ENCODE measurements around the gene ARHGAP9.
"Not testable (repeated sequence)": the region's sequence is repeated elsewhere in the genome, so short reads cannot be mapped to it uniquely, and the experiment has no call there.

Gene ARHGAP9

DNA sequence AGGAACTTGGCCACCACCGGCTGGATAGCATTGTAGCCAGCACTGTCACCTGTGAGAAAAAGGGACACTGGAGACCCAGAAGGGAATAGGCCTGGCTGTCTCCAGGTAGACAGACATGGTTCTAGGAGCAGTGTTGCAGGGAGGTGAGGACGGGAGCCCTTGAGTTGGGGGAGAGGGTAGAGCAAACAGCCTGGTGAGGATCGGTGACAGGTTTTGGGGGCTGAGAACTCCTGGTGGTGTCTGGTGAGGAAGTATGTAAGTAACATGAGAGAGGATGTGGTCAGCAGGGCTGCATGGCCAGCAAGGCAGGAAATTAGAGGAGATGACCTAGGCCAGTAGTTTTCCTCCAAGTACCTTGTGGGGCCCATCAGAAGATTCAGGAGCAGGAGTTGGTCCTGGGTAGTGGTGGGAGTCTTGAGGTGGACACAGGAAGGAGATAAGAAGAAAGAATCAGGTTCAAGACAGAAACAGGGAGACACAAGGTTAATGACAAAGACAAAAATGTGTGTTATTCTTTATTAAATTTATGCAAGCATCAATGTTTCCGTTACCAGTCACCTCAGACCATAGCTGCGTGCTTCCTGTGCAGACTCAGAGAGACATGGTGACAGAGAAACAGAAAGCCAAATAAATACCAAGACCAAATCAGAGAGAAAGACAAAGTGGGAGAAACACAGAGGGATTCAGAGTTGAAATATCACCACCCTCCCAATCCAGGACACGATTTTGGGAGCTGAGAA, at the start of gene ARHGAP9:
Gene ARHGAP9 (minus strand): TSS at position 491 of the 740 bp plus-strand sequence. CDS start 460 bp downstream, at position 31.
- no peak for FAIRE-seq

DNA sequence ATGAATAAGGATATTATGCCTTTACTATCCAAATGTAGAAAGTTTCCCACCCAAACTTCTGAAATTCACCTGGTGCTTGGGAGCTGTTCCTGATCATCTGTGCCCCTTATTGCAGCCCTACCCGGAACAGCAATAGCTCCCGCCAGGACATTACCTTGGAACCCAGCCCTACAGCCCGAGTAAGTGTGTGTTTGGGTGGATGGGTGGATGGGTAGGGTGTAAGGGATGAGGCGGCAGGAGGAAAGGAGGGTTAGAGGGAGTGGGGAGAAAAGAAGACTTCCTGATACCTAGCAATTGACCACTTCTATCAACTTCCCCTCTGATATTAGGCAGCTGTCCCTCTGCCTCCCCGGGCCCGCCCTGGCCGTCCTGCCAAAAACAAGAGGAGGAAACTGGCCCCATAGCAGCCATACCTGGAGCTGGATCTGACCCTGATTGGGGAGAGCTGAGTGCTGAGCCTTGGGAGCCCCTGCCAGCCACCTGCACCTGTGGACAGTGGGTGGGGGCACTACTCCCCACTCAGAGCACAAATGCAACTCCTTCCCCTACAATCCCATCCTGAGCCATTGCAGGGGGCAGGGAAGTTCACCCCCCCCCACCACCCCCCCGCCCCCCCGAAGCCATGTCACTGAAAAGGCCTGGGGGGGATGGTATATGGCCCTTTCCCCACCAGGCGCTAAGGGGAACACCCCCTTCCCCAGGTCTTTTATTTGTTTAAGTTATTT, 49.3 kb upstream of the ARHGAP9 start:
- FAIRE-seq: no peak

DNA sequence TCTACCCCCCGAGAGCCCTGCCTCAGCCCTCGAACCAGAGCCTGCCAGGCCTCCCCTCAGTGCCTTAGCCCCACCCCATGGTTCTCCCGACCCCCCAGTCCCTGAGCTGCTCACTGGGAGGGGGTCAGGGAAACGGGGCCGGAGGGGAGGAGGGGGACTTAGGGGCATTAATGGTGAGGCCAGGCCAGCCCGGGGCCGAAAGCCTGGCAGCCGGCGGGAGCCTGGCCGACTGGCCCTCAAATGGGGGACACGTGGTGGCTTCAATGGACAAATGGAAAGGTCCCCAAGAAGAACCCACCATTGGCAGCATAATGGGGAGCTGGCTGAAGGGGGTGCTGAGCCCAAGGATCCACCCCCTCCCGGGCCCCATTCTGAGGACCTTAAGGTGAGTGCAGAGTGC, 48.5 kb upstream of the ARHGAP9 start:
- FAIRE-seq: no peak

DNA sequence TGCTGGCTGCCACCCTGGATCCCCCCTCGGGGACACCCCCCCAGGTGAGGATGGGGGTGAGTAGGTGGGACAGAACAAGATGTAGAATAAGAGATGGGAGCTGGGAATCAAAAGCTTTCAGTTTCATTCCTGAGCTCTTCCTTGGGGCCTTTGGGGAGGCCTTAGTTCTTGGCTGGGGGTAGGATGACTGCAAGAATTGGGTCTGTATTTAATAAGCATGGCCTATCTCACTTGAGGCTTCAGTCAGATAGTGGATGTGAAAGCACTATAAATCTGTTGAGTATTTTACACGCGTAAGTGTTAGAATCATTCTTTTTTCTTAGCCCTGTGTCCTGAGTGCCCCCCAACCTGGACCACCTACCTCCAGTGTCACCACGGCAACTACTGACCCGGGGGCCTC, 47.5 kb upstream of the ARHGAP9 start:
- no peak for FAIRE-seq

DNA sequence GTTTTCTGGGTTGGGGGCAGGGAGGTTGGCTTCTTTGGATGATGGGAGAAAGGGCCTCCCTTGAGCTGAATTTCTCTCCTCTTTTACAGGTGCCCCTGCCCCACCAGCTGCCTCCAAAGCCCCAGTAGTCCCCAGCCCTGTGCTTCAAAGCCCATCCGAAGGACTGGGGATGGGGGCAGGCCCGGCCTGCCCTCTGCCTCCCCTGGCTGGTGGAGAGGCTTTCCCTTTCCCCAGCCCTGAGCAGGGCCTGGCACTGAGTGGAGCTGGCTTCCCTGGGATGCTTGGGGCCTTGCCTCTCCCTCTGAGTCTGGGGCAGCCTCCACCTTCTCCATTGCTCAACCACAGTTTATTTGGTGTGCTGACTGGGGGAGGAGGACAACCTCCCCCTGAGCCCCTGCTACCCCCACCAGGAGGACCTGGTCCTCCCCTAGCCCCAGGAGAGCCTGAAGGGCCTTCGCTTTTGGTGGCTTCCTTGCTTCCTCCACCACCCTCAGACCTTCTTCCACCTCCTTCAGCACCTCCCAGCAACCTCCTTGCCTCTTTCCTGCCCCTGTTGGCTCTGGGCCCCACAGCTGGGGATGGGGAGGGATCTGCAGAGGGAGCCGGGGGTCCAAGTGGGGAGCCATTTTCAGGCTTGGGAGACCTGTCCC, 46.9 kb upstream of the ARHGAP9 start:
- FAIRE-seq: no peak

DNA sequence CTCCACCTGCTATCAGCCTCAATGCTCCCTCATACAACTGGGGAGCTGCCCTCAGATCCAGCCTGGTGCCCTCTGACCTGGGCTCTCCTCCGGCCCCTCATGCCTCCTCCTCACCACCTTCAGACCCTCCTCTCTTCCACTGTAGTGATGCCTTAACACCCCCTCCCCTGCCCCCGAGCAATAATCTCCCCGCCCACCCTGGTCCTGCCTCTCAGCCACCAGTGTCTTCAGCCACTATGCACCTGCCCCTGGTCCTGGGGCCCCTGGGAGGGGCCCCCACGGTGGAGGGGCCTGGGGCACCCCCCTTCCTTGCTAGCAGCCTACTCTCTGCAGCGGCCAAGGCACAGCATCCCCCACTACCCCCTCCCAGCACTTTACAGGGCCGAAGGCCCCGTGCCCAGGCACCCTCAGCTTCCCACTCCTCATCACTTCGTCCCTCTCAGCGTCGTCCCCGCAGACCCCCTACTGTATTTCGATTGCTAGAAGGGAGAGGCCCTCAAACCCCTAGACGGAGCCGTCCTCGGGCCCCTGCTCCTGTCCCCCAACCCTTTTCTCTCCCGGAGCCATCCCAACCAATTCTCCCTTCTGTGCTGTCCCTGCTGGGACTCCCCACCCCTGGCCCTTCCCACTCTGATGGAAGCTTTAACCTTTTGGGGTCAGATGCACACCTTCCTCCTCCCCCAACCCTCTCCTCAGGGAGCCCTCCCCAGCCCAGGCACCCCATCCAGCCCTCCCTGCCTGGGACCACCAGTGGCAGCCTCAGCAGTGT, 46.1 kb upstream of the ARHGAP9 start:
- FAIRE-seq: no peak

DNA sequence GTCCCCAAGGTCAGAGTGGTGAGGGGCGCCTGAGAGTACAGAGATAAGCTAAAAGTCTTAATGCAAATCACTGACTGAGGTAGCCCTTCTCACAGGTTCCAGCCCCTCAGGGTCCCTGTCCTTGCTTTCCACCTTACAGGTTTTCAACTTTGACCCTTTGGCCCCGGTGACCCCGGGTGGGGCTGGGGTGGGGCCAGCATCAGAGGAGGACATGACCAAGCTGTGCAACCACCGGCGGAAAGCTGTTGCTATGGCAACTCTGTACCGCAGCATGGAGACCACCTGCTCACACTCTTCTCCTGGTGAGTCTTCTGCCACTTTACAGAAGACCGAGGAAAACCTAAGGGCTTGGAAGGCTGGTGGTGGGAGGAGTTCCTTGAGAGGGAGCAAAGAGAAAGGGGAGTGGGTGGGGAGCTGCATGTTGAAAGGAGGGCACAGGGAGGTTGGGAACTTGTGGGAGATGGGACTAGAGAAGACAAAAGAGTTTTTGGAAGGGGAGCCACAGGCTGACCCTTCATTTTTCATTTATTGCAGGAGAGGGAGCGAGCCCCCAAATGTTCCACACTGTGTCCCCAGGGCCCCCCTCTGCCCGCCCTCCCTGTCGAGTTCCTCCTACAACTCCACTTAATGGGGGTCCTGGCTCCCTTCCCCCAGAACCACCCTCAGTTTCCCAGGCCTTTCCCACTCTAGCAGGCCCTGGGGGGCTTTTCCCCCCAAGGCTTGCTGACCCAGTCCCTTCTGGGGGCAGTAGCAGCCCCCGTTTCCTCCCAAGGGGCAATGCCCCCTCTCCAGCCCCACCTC, 45.3 kb upstream of the ARHGAP9 start:
- no peak for FAIRE-seq

DNA sequence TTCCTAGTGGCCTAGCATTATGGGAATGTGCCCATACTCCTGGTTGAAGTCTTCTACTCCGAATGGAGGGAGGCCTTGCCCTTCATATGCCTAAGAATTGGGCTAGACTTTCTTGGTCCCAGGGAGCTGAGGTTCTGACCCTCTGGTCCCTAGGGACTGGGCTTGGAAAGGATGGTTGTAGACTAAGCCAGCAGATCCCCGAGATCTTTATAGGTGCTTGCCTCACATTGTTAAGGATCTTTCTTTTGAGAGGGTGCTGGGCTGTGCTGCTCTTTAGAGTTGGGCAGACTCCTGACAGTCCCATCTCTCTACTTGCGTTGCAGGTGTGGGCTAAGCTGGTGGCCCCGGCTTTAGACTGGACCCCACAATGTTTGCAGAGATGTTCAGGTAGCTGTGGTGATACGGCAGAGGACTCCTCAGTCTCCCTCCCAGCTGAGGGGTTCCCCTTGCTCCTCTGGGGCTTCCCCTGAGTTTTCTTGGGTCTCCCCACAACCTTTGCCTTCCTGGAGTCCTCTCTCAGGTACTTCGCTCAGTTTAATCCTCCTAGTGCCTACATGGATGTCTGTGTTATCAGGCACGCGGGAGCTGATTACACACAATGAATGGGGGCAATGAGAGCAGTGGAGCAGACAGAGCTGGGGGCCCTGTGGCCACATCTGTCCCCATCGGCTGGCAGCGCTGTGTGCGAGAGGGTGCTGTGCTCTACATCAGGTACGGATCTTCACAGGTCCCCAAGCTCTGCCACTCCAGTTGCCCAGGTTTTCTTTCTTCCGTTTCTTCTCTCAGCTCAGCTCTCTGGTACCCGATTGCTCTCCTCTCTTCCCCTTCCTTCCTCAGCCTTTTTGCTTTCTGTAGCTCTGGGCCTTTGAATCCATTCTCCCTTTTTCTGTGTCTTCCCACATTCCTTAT, 44.3 kb upstream of the ARHGAP9 start:
- FAIRE-seq: no peak

DNA sequence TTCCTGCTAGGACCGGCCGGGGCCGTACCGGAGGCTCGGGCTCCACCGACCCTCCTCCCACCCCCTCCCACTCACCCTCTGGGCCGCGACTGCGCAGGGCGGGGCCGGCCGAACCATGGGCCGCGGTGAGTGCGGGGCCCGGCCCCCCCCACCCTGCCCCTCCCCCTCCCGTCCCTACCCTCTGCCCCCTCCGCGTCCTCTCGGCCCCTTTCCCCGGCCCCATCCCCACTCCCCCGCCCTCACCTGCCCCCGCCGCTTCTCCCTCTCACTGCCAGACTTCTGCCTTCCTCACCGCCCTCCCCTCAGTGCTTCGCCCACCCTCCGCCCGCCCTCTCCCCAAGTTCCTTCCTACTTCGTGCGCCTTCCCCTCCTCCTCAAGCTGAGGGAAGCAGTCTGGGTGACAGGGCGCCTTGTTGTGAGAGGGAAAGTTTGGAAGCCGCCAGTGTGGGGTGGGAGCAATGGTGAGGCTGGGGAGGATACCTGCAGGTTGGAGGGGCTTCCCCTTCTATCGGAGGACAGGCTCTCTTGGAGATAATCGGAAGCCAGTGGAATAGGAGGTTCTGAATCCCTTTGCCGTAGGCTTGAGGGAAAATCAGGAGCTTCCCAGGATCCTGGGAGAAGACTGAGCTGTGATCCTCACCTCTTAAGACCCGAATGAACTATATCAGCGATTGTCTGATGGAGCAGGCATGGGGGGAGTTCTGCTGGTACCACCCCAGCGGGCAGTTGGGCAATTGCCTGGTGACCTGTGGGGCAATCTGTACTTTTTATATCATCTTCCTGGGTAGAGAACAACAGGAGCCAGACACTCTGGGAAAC, 43.4 kb upstream of the ARHGAP9 start:
- no peak for FAIRE-seq

DNA sequence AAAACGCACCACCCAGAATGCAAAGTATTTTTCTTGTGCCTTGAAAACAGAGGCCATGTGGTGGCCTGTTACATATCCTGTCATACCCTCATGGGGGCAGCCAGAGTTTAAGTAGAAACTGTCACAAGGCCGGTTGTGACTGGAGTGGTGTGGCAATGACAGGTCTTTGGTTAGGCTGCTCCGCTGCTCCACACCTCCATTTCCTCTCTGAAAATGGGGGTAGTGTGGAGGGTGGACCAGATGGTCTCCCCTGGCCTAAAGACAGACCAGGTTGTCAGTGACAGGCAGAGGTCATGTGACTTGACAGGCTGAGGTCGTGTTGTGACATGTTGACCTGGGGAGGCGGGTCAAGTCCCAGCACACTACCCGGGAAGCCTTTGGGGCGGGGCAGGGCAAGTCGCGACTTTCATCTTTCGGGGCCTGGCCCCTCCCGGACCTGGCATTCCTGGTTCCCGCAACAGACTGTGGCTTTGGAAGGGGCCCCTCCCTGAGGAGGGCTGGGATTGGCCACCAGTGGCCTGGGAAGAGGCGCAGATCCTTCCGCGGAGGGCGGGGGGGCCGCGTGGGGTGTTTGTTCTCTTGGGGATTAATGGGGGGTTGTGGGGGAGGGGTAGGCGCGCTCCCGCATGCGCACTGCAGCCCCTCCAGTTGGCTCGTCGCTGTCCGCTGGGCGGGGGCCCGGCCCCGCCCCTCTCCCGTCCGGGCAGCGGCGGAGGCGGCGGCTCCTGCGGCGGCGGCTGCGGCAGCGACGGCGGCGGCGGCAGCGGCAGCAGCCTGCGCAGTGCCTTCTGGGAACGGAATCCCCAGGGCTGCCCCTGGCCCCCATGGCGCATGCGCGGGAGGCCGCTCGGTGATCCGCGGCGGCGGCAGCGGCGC, 42.6 kb upstream of the ARHGAP9 start, which contains the start of gene MBD6:
Gene MBD6 (plus strand): TSS at position 814 of the 876 bp plus-strand sequence. CDS start 1,480 bp downstream, outside the sequence.
- peak; percentile 40 for FAIRE-seq

DNA sequence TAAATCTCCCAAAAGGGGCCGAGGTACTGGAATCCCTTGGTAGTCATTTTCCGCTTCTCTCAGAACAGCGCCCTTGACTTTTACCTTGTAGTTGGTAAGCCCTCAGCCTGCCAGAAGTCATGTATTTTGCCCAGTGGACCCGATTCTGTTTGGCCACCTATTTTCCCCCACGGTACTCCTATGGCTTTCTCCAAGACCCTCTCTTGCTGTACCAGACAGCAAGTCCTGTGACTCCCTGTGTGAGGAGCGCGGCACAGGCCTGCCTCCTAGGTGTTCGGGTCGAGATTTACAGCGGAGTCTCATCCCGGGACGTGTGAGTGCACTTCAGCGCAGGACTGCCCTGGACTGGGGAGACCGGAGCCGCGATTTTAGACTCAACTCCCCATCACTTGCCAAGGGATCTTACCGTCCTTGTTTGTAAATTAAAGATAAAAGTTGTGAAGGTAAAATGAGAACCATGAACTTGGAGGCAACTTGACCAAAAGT, 41.9 kb upstream of the ARHGAP9 start:
- FAIRE-seq: no peak

DNA sequence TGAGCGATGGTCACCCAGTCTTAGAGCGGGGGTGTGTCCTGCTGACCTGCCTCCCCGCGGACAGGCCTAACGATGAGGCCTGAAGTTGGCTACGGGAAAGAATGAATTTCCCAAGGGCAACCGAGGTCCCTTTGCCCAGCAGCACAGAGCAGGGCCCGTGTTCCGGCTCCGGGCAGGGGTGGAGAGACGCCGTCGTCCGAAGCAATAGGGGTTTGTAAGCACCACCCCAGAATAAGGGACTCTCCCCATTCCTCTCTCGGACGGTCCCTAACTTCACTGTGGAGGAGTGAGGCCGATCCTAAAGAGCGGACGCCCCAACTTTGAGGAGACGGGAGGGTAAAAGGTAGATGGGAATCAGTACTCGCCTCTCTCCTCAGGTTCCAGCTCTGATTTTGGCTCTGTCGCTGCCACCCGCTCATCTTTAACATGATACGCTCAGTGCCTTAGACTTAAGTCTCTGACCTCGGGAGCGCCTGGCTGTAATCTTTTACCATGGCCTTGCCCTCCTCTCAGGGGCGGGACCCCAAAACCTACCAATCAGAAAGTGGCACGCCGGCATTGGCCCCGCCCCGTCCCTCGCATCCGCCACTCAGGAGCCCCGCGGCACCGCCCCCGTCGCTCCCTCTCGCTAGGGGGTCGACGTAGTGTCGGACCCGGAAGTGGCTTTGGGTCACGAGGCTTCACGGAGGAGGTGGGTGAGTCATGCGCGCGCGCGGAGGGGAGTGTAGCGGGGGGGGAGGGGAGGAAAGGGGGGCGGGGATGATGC, 40.6 kb upstream of the ARHGAP9 start, which contains the start of gene DDIT3:
Gene DDIT3 (minus strand): TSS at position 462 of the 766 bp plus-strand sequence. CDS start 3,108 bp downstream, outside the sequence.
- FAIRE-seq: peak; percentile 94

DNA sequence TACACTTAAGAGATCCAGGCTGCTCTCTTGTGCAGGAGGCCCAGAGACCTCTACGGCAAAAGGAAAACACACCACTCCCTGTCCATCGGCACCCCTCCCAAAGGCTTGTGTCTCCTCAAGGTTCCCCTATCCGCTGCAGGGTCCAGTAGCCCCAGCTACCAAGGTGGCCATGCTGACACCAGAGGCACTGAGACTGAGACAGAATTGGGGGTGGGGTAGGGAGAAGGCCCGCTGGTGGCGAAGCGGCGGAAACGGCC, 40.1 kb upstream of the ARHGAP9 start:
- no peak for FAIRE-seq

DNA sequence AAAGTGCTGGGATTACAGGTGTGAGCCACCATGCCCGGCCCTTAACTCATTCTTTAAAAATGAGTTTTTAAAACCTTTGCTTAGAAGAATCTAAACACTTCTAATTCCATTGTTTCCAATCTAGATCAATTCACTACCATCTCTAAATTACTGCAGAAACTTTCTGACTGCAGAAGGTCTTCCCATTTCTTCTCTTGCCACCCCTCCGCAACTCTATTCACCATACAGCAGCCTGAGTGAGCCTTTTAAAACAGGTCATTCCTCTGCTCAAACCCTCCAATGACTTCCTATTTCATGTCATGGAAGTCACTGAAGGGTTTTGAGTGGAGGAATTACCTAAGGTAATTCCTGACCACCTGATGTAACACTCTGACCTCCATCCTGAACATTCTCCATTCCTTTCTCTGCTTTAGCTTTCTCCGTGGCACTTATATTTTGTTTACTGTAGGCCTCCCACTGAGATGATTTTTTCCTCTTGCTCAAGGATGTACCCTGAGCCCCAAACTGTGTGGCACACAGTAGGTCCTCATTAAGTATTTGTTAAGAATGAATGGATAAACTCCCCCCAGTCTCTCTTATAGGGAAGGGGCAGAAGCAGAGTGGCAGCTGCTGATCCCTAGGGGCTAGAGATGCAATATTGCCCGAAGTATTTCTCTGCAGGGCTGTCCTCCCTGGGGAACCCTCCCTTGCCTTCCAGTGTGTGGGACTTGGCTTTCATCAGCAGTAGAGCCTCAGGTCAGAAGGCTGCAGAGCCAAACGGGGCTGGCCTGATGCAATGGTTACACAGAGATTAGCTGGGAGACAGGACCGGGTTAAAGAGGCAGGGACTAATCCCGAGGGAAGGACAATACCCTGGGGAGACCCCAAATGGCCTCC, 39.5 kb upstream of the ARHGAP9 start:
- FAIRE-seq: no peak

DNA sequence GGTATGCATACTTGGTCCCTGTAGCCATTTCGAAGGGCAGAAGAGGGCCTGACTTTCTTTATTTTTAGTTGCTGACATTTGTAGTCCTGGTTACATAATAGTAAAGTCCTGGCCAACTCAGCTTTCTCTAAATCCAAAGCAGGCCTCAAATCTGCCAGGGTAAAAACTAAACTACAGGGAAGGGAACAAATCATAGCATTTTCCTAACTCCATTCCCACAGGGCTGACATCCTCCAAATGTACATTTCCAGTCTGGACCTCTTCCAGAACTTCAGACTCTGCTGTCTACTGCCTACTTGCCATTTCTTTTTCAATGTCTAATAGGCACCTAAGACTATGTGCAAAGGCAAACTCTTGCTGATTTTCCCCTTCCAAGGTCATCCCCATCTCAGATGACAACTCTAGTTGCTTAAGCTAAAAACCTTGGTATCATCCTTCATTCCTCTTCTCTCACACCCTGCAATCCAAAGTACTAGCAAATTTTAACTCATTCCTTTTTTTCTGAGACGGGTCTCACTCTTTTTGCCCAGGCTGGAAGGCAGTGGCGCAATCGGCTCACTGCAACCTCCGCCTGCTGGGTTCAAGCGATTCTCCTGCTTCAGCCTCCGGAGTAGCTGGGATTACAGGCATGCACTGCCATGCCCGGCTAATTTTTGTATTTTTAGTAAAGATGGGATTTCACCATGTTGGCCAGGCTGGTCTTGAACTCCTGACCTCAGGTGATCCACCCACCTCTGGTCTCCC, 38.7 kb upstream of the ARHGAP9 start:
- no peak for FAIRE-seq

DNA sequence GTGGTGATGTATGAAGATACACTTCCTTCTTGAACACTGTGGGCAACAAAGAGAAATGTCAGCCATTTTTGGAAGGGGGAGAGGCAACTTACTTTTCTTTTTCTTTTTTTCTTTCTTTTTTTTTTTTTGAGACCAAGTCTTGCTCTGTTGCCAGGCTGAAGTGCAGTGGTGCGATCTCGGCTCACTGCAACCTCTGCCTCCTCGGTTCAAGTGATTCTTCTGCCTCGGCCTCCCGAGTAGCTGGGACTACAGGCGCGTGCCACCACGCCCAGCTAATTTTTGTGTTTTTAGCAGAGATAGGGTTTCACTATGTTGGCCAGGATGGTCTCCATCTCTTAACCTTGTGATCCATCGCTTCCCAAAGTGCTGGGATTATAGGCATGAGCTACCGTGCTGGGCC, 38.1 kb upstream of the ARHGAP9 start:
- not testable (repeated sequence) for FAIRE-seq

Data from A204.1 (cell line).